B cell (primary cell): ENCODE measurements around the gene PPP2R2C.

Experiments used
- EZH2 ChIP-seq: IDR thresholded peaks from 2 replicates; pipeline ENCODE4 v1.6.1; 2012; ENCODE audit warnings: borderline replicate concordance, low read depth, mild to moderate bottlenecking, moderate library complexity, low read length; ENCODE audit not compliant: insufficient read depth, poor library complexity, severe bottlenecking
- TF ChIP-seq, protein P1 (sequence below): fragments of 200-600 bp; IDR thresholded peaks from one replicate; pipeline ENCODE4 v1.8.0; 2022; ENCODE audit warnings: antibody characterized with exemption, mild to moderate bottlenecking

DNA sequence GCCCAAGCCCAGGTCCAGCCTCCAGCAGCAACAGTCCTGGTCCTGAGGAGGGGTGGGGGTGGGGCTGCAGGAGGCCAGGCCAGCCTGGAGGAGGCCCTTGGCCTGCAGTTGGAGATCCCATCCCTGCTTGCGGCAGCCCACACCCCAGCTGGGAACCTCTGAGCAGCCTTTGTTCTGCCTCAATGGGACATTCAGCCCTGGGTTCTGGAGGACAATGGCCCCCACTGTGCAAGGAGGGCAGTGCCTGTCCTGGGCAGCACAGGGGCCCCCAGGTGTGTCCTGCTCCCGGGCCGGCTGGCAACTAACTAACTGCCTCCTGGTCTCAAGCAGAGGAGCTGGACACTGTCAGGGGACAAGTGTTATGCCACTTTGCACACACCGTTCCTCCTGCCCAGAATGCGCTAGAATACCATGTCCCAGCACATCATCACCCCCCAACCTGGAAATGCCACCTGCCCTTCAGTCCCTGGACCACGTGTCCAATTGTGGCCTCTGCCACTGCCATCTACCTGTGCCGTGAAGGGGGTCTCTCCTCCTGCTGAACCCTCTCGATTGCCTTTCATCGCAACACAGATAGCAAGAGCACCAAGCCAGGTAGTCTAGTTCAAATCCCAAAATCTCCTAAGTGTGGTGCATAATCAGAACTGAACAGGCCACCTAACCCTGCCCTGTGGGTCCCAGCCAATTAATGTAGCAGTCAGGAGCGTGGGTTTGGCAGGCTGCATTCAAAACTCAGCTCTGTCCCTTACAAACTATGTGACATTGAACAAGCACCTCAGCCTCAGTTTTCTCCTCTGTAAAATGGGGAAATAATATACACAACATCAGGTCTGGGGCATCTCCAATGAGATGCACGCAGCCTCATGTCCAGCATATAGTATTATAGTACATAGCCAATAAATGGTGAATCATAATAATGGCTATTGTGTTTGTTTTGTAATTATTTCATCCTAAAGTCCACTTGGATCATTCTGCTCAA, 8.8 kb downstream of the PPP2R2C start:
- TF ChIP-seq, protein P1, sequence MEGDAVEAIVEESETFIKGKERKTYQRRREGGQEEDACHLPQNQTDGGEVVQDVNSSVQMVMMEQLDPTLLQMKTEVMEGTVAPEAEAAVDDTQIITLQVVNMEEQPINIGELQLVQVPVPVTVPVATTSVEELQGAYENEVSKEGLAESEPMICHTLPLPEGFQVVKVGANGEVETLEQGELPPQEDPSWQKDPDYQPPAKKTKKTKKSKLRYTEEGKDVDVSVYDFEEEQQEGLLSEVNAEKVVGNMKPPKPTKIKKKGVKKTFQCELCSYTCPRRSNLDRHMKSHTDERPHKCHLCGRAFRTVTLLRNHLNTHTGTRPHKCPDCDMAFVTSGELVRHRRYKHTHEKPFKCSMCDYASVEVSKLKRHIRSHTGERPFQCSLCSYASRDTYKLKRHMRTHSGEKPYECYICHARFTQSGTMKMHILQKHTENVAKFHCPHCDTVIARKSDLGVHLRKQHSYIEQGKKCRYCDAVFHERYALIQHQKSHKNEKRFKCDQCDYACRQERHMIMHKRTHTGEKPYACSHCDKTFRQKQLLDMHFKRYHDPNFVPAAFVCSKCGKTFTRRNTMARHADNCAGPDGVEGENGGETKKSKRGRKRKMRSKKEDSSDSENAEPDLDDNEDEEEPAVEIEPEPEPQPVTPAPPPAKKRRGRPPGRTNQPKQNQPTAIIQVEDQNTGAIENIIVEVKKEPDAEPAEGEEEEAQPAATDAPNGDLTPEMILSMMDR = no peak
- no peak for TF ChIP-seq EZH2
